C4-2B (cell line): Measurements from ENCODE around the gene OR5H6.

Experiments used
- ZFX ChIP-seq: fragments of 450-650 bp; IDR thresholded peaks from 2 replicates; pipeline ENCODE4 v1.6.1; 2017
- TF ChIP-seq, protein P1 (sequence below): fragments of 450-650 bp; conservative IDR thresholded peaks from 2 replicates; pipeline ENCODE4 v1.5.1; 2017; ENCODE audit warnings: mild to moderate bottlenecking

- TF ChIP-seq, protein P1, sequence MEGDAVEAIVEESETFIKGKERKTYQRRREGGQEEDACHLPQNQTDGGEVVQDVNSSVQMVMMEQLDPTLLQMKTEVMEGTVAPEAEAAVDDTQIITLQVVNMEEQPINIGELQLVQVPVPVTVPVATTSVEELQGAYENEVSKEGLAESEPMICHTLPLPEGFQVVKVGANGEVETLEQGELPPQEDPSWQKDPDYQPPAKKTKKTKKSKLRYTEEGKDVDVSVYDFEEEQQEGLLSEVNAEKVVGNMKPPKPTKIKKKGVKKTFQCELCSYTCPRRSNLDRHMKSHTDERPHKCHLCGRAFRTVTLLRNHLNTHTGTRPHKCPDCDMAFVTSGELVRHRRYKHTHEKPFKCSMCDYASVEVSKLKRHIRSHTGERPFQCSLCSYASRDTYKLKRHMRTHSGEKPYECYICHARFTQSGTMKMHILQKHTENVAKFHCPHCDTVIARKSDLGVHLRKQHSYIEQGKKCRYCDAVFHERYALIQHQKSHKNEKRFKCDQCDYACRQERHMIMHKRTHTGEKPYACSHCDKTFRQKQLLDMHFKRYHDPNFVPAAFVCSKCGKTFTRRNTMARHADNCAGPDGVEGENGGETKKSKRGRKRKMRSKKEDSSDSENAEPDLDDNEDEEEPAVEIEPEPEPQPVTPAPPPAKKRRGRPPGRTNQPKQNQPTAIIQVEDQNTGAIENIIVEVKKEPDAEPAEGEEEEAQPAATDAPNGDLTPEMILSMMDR, result no peak
- TF ChIP-seq ZFX, result no peak
These were observed 21.9 kb upstream of the OR5H6 start for GRCh38 chr3:98242155-98242554.
